ENCODE results near the gene HOXB6.

HOXB6 gene

DNA sequence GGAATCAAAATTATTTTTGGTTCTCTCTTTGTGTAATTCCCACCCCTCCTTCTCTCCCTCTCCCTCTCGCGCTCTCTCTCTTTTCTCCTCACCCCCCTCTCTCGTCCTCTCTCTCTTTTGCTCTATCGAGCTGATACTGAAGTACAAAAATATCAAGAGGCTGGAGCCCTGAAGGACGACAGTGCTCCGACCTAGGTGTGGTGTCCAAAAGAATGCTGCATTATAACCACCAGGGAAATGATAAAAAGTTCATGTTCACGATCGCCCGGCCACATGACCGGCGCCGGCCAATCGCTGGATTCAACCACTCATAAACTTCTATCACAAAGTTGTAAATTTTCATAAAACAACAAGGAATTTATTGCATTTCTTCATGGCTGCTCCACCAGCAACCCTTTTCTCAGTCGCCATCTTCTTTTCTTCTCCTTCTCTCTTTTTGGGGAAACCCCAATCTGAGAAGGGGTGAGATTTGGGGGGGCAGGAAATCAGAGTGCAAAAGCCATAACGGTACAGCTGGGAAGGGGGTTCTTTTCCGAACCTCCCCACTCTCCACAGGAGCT is at the start of gene HOXB6:
TSS of gene HOXB6 (minus strand) at position 217 of the 560 bp plus-strand sequence. CDS start 6,836 bp downstream, outside the sequence.
- no peak for DNase-seq (ENCODE audit: low read depth)
- TF ChIP-seq CTCF (IDR thresholded peaks at IDR 0.05; ENCODE audit: low read length, missing control alignments), result no peak
- H3K4me3 ChIP-seq (replicated peaks; ENCODE audit: low read depth, low read length), result peak within 1 kb of the TSS; percentile 22

- TF ChIP-seq CTCF (IDR thresholded peaks at IDR 0.05; ENCODE audit: low read length, missing control alignments), result no peak
- H3K4me3 ChIP-seq (replicated peaks; ENCODE audit: low read depth, low read length), result no peak overlapping the region
- no peak for DNase-seq (ENCODE audit: low read depth)
Measured at GRCh38 chr17:48649741-48650140, 45.0 kb upstream of the HOXB6 start.

- DNase-seq (ENCODE audit: low read depth), result no peak
- H3K4me3 ChIP-seq (replicated peaks; ENCODE audit: low read depth, low read length), result no peak overlapping the region
- no peak for TF ChIP-seq CTCF (IDR thresholded peaks at IDR 0.05; ENCODE audit: low read length, missing control alignments)
Measured at GRCh38 chr17:48647963-48648245, 43.1 kb upstream of the HOXB6 start.

GRCh38 chr17:48647103-48647962 is 42.5 kb upstream of the HOXB6 start:
- no peak for TF ChIP-seq CTCF (IDR thresholded peaks at IDR 0.05; ENCODE audit: low read length, missing control alignments)
- H3K4me3 ChIP-seq (replicated peaks; ENCODE audit: low read depth, low read length), result peak overlapping the region; percentile 44
- DNase-seq (ENCODE audit: low read depth), result no peak

DNA sequence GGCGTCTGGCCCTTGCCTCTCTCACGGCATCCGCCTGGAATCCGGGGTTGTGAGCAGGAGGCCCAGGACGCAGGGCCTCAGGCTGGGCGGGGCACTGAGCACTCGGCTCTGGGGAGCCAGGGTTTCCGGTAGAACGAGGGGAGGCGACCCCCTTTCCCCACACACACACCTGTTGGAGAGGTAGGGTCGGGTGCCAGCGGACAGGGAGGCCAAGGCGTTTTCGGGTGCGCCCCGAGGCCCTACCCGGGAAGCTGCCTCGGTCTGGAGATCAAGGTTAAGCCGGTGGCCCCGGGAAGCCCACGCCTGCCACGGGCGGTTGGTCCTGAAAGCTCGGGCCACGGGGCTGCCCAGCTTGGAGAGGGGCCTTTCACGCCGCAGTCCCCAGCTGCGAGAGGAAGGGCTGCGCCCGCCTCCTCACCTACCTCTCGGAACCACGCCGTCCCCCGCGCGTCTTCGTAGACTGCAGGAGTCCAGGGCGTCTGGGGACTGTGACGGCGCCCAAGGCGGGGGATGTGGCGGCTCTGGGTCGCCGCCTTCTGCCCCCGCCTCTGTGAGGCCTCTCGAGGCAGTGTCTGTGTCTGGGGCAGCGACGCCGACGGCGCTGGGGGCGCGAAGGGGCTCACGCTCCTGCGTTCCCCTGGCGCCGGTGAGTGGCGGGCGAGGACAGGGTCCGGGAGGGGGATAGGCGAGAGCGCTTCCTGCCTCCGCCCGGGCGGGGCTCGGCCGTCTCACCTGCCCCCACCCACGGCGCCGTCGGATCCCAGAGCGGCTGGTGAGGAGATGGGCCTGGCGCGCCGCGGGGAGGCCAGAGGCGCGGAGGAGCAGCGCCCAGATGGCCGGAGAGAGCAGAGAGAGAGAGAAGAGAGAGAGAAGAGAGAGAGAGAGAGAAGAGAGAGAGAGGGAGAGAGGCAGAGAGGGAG is 41.7 kb upstream of the HOXB6 start:
- DNase-seq (ENCODE audit: low read depth), result no peak
- H3K4me3 ChIP-seq (replicated peaks; ENCODE audit: low read depth, low read length), result no peak overlapping the region
- TF ChIP-seq CTCF (IDR thresholded peaks at IDR 0.05; ENCODE audit: low read length, missing control alignments), result no peak

- no peak for DNase-seq (ENCODE audit: low read depth)
- no peak overlapping the region for H3K4me3 ChIP-seq (replicated peaks; ENCODE audit: low read depth, low read length)
- TF ChIP-seq CTCF (IDR thresholded peaks at IDR 0.05; ENCODE audit: low read length, missing control alignments), result no peak
Measured at GRCh38 chr17:48645639-48646182, 40.9 kb upstream of the HOXB6 start.

Data from fibroblast of pulmonary artery (primary cell).